ENCODE results near the gene ZNF160.

DNA sequence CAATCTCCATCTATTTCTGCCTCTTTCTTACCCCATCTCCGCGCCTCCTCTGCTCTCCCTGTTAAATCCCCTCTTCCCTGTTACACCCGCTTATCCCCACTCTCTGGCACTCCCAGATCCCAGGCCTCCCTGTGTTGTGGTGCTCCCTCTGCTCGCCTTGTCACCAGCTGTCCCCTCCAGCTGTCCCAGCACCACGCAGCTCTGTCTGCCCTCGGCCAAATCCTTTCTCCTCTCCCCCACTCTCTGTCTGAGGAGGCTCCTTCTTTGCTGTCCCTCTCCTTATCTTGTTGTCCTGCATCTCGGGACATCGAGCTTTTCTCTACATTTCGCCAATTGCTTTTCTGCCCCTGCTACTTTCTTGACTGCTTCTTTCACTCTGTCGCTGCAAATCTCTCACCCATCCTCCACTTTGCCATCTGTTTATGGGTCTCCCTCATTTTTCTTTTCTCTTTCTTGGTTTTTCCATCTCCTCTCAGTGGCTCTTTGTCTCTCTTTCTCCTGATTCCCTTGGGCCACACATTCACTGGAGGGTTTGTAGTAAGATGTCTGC, 941 bp downstream of the ZNF160 start:
- TF ChIP-seq, protein P1, sequence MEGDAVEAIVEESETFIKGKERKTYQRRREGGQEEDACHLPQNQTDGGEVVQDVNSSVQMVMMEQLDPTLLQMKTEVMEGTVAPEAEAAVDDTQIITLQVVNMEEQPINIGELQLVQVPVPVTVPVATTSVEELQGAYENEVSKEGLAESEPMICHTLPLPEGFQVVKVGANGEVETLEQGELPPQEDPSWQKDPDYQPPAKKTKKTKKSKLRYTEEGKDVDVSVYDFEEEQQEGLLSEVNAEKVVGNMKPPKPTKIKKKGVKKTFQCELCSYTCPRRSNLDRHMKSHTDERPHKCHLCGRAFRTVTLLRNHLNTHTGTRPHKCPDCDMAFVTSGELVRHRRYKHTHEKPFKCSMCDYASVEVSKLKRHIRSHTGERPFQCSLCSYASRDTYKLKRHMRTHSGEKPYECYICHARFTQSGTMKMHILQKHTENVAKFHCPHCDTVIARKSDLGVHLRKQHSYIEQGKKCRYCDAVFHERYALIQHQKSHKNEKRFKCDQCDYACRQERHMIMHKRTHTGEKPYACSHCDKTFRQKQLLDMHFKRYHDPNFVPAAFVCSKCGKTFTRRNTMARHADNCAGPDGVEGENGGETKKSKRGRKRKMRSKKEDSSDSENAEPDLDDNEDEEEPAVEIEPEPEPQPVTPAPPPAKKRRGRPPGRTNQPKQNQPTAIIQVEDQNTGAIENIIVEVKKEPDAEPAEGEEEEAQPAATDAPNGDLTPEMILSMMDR (IDR thresholded peaks at IDR 0.05; ENCODE audit: poor library complexity) = no peak
- TF ChIP-seq EZH2 (IDR thresholded peaks at IDR 0.05; ENCODE audit: borderline replicate concordance) = no peak
